ENCODE data around the gene GPR85. TPM values are rescaled to one million over a fixed set of nuclear protein-coding genes. Genes with fewer than 3 reads are reported as not detected.

Gene GPR85
- total and polyA plus RNA-seq, 2 experiments from 2014 or later, result 0.31 to 4.9 TPM

DNA sequence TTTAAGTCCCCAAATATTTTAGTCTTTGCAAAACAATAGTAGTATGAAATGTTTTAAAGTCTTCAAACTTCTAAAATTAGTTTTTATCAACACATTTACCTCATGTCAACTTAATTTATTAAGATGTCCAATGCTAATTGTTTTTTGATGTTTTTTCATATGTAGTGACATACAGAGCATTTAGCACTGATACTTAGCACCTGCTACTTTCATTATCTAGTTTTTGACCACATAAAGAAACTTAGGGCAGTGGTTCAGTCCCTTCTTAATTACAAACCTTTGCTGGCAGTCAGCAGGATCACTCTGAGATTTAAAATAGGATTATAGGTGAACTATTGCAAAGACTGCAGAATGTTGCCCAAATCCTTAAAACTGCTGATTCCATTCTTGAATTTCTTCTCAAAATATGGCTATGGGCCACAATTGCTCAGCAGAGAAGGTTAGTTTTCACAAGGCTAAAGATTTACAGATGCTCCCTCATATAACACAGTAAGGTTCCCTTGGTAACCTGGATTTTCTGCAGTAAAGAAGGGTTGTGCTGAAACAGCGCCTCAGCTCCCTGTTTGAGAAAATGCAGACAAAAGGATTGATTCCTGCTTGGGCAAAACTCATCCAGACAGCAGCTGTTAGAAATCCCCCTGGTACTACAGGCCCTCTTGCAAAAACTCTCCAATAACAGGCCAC, 3.4 kb downstream of the GPR85 start:
- Histone ChIP-seq H3K9me2 (replicated peaks; ENCODE audit: insufficient read depth) (no peaks in the 10 kb centered on the region), H4K20me1 (ENCODE audit: insufficient read depth, poor library complexity, severe bottlenecking) (no peaks in the 10 kb centered on the region), H3K4me2 (no peak overlapping the region), H3K9me3 (ENCODE audit: low read depth) (no peaks in the 10 kb centered on the region), H3K27me3 (peaks cover 7% of the 10 kb centered on the region), H3K4me3 (no peak overlapping the region), H2AFZ (no peak overlapping the region), H3K4me1 (ENCODE audit: insufficient read depth) (no peaks in the 10 kb centered on the region), H3K27ac (no peak overlapping the region), H3K79me2 (no peaks in the 10 kb centered on the region), H3K36me3 (replicated peaks; ENCODE audit: insufficient read depth, low read depth) (no peaks in the 10 kb centered on the region)
- no peak for TF ChIP-seq EZH2 (IDR thresholded peaks at IDR 0.05; ENCODE audit: borderline replicate concordance)
- TF ChIP-seq, protein P1, sequence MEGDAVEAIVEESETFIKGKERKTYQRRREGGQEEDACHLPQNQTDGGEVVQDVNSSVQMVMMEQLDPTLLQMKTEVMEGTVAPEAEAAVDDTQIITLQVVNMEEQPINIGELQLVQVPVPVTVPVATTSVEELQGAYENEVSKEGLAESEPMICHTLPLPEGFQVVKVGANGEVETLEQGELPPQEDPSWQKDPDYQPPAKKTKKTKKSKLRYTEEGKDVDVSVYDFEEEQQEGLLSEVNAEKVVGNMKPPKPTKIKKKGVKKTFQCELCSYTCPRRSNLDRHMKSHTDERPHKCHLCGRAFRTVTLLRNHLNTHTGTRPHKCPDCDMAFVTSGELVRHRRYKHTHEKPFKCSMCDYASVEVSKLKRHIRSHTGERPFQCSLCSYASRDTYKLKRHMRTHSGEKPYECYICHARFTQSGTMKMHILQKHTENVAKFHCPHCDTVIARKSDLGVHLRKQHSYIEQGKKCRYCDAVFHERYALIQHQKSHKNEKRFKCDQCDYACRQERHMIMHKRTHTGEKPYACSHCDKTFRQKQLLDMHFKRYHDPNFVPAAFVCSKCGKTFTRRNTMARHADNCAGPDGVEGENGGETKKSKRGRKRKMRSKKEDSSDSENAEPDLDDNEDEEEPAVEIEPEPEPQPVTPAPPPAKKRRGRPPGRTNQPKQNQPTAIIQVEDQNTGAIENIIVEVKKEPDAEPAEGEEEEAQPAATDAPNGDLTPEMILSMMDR (IDR thresholded peaks at IDR 0.05; ENCODE audit: poor library complexity), result peak; percentile 7
- peak; percentile 23 for DNase-seq (ENCODE audit: low spot score)
- 29% methylated on average over 1 of the region's 1 CpG for WGBS (ENCODE audit: low lambda C conversion rate, missing lambda C conversion rate)

DNA sequence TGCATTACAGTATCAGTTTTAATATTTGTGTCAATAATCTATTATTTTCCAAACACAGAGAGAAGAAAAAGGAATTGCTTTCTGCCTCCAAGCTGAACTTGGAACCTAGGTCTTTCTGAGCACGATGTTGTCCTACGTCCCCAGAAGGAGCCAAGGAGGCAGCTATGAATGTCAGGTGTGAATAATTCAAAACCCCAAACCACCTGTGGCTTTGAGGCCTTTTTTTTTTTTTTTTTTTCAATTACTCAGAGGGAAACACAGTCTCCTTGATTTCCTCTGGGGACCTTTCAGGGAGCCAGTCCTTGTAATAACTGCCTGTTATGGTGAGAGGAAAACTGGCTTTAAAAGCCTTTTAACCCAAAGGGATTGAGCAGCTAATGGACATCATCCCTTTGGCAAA, 8.3 kb downstream of the GPR85 start:
- Histone ChIP-seq H3K9me3 (ENCODE audit: low read depth) (no peaks in the 10 kb centered on the region), H2AFZ (no peak overlapping the region), H3K27me3 (no peaks in the 10 kb centered on the region), H3K36me3 (replicated peaks; ENCODE audit: insufficient read depth, low read depth) (no peaks in the 10 kb centered on the region), H3K4me2 (no peak overlapping the region), H4K20me1 (ENCODE audit: insufficient read depth, poor library complexity, severe bottlenecking) (no peaks in the 10 kb centered on the region), H3K79me2 (no peaks in the 10 kb centered on the region), H3K27ac (no peak overlapping the region), H3K9me2 (replicated peaks; ENCODE audit: insufficient read depth) (no peaks in the 10 kb centered on the region), H3K4me3 (no peak overlapping the region), H3K4me1 (ENCODE audit: insufficient read depth) (no peaks in the 10 kb centered on the region)
- no peak for DNase-seq (ENCODE audit: low spot score)
- no peak for TF ChIP-seq EZH2 (IDR thresholded peaks at IDR 0.05; ENCODE audit: borderline replicate concordance)
- TF ChIP-seq, protein P1 (IDR thresholded peaks at IDR 0.05; ENCODE audit: poor library complexity), result no peak
- TF ChIP-seq EZH2phosphoT487 (IDR thresholded peaks at IDR 0.05; ENCODE audit: low read depth, severe bottlenecking, unreplicated experiment), result no peak
- WGBS (ENCODE audit: low lambda C conversion rate, missing lambda C conversion rate), result 23% methylated on average over 2 of the region's 2 CpGs

DNA sequence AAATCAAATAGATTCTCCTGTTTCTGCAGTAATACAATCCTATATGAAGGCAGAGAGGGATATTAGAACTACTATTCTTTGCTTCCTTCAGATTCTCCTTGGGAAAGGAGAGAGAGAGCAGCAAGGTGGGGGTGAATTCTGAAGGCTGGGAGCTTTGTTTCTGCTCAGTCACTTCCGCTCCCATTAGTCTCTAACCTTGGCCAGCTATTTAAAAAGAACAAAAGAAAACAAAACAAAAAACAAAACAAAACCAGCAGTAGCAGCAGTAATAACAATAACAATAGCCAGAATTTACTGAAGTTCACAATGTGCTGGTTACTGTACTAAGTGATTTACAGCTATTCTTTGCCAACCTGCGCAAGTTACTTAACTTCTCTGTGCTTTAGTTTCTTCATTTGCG, 9.9 kb downstream of the GPR85 start:
- H3K9me3 ChIP-seq (ENCODE audit: low read depth), result no peaks in the 10 kb centered on the region
- H3K27ac ChIP-seq, result no peak overlapping the region
- 79% methylated on average over 3 of the region's 3 CpGs for WGBS (ENCODE audit: low lambda C conversion rate, missing lambda C conversion rate)
- H3K36me3 ChIP-seq (replicated peaks; ENCODE audit: insufficient read depth, low read depth), result no peaks in the 10 kb centered on the region
- DNase-seq (ENCODE audit: low spot score), result no peak
- no peaks in the 10 kb centered on the region for H3K4me1 ChIP-seq (ENCODE audit: insufficient read depth)
- no peaks in the 10 kb centered on the region for H4K20me1 ChIP-seq (ENCODE audit: insufficient read depth, poor library complexity, severe bottlenecking)
- no peaks in the 10 kb centered on the region for H3K27me3 ChIP-seq
- no peaks in the 10 kb centered on the region for H3K9me2 ChIP-seq (replicated peaks; ENCODE audit: insufficient read depth)
- TF ChIP-seq EZH2phosphoT487 (IDR thresholded peaks at IDR 0.05; ENCODE audit: low read depth, severe bottlenecking, unreplicated experiment) (no peak), EZH2 (IDR thresholded peaks at IDR 0.05; ENCODE audit: borderline replicate concordance) (no peak)
- TF ChIP-seq, protein P1 (IDR thresholded peaks at IDR 0.05; ENCODE audit: poor library complexity), result no peak
- H3K4me2 ChIP-seq, result no peak overlapping the region
- H2AFZ ChIP-seq, result no peak overlapping the region
- no peaks in the 10 kb centered on the region for H3K79me2 ChIP-seq
- H3K4me3 ChIP-seq, result no peak overlapping the region
